GM12872 (cell line): ENCODE measurements around the gene YY1.

Experiments used
- CTCF ChIP-seq: IDR thresholded peaks from 3 replicates; pipeline ENCODE4 v1.5.1; 2011; ENCODE audit warnings: low read depth, mild to moderate bottlenecking, low read length, moderate library complexity; ENCODE audit not compliant: insufficient read depth

Gene YY1

GRCh38 chr14:100317912-100318808, 79.2 kb downstream of the YY1 start:
- peak; percentile 82 for TF ChIP-seq CTCF

GRCh38 chr14:100320157-100320856, 81.4 kb downstream of the YY1 start:
- no peak for TF ChIP-seq CTCF

- no peak for TF ChIP-seq CTCF
Observed at GRCh38 chr14:100321473-100322137, 82.7 kb downstream of the YY1 start.

- no peak for TF ChIP-seq CTCF
Observed at GRCh38 chr14:100322138-100322957, 83.4 kb downstream of the YY1 start.

GRCh38 chr14:100323121-100323941, 84.4 kb downstream of the YY1 start, which contains the start of gene SLC25A47:
TSS of gene SLC25A47 (plus strand) at chr14:100323339. CDS start at chr14:100323415, 76 bp downstream.
- no peak for TF ChIP-seq CTCF

- no peak for TF ChIP-seq CTCF
Observed at GRCh38 chr14:100323942-100324307, 85.0 kb downstream of the YY1 start.
